HEK293 (cell line): Measurements from ENCODE around the gene IGFBP2.
A peak's percentile ranks its signal among the peaks of the same experiment; 100 is the strongest.

ENCODE experiments used
- CTCF ChIA-PET: fragments of 350-600 bp; formaldehyde crosslinking; extraction: SDS; loops from one replicate; lab custom pipeline; 2021; ENCODE audit warnings: antibody characterized with exemption; lab: Yijun Ruan, JAX
- POLR2A ChIA-PET: fragments of 300-600 bp; formaldehyde crosslinking; extraction: SDS; loops from one replicate; lab custom pipeline; 2020; ENCODE audit warnings: antibody characterized with exemption, inconsistent platforms; lab: Yijun Ruan, JAX
- H3K27ac ChIP-seq: fragments of 200-500 bp; sonication (Bioruptor generic); 2 replicates; pipeline ENCODE4 v1.5.1; 2014; ENCODE audit warnings: low read depth, low read length, control low read depth, inconsistent platforms; ENCODE audit errors: extremely low read depth
- H3K36me3 ChIP-seq, 2 experiments: fragments of 200-500 bp in 1 of 2; sonication (Bioruptor generic) in 1 of 2; 1 replicate in 1 of 2; 2 replicates in 1 of 2; pipeline ENCODE4 v1.5.1; 2014 to 2017; ENCODE audit warnings: inconsistent platforms in 2 of 2, low read length in 2 of 2; ENCODE audit not compliant: control insufficient read depth in 2 of 2, insufficient read depth in 1 of 2
- H3K4me1 ChIP-seq: fragments of 200-500 bp; sonication (Bioruptor generic); 2 replicates; pipeline ENCODE4 v1.5.1; 2014; ENCODE audit warnings: mild to moderate bottlenecking, low read length, inconsistent platforms; ENCODE audit not compliant: control insufficient read depth, insufficient read depth
- H3K4me3 ChIP-seq: 2 replicates; pipeline ENCODE4 v1.5.1; 2011; ENCODE audit warnings: low read depth, mild to moderate bottlenecking, control low read depth, low read length, moderate library complexity
- H3K9me3 ChIP-seq: fragments of 200-500 bp; sonication (Bioruptor generic); 2 replicates; pipeline ENCODE4 v1.5.1; 2014; ENCODE audit warnings: low read depth, low read length, inconsistent platforms; ENCODE audit not compliant: control insufficient read depth, insufficient read depth
- FEZF1 ChIP-seq: fragments of 450-650 bp; formaldehyde crosslinking; IDR thresholded peaks from 2 replicates; pipeline ENCODE4 v1.5.1; 2016; ENCODE audit warnings: missing biosample characterization, missing genetic modification characterization
- OVOL3 ChIP-seq: fragments of 450-650 bp; formaldehyde crosslinking; IDR thresholded peaks from 2 replicates; pipeline ENCODE4 v1.5.1; 2016; ENCODE audit warnings: missing biosample characterization, missing genetic modification characterization
- WT1 ChIP-seq: fragments of 450-650 bp; formaldehyde crosslinking; IDR thresholded peaks from 2 replicates; pipeline ENCODE4 v1.5.1; 2016; ENCODE audit warnings: missing biosample characterization, missing genetic modification characterization
- YY1 ChIP-seq: fragments of 450-650 bp; formaldehyde crosslinking; IDR thresholded peaks from 2 replicates; pipeline ENCODE4 v1.5.1; 2018; ENCODE audit warnings: missing biosample characterization, missing genetic modification characterization
- ZBTB49 ChIP-seq: fragments of 450-650 bp; formaldehyde crosslinking; IDR thresholded peaks from 2 replicates; pipeline ENCODE4 v1.5.1; 2016; ENCODE audit warnings: missing biosample characterization, missing genetic modification characterization, low read depth
- ZNF175 ChIP-seq: fragments of 450-650 bp; formaldehyde crosslinking; IDR thresholded peaks from 2 replicates; pipeline ENCODE4 v1.5.1; 2016; ENCODE audit warnings: missing biosample characterization, missing genetic modification characterization
- ZNF274 ChIP-seq, 2 experiments: fragments of 200-500 bp in 1 of 2; fragments of 450-650 bp in 1 of 2; sonication (Bioruptor generic) in 1 of 2; formaldehyde crosslinking in 1 of 2; IDR thresholded peaks; 2 replicates each; pipeline versions ENCODE4 v1.5.1 to v1.6.1; 2014 to 2016; ENCODE audit warnings: borderline replicate concordance in 1 of 2, inconsistent platforms in 1 of 2, low read length in 1 of 2, missing biosample characterization in 1 of 2, missing genetic modification characterization in 1 of 2
- ZNF366 ChIP-seq: fragments of 450-650 bp; formaldehyde crosslinking; conservative IDR thresholded peaks from 2 replicates; pipeline ENCODE4 v1.5.1; 2016; ENCODE audit warnings: missing biosample characterization, missing genetic modification characterization
- ZNF398 ChIP-seq: fragments of 450-650 bp; formaldehyde crosslinking; IDR thresholded peaks from 2 replicates; pipeline ENCODE4 v1.5.1; 2017; ENCODE audit warnings: missing biosample characterization, missing genetic modification characterization
- ZNF529 ChIP-seq: fragments of 450-650 bp; formaldehyde crosslinking; IDR thresholded peaks from 2 replicates; pipeline ENCODE4 v1.5.1; 2017; ENCODE audit warnings: missing genetic modification characterization, missing biosample characterization; ENCODE audit not compliant: insufficient replicate concordance
- ZNF580 ChIP-seq: fragments of 450-650 bp; formaldehyde crosslinking; IDR thresholded peaks from 2 replicates; pipeline ENCODE4 v1.5.1; 2016; ENCODE audit warnings: missing biosample characterization, missing genetic modification characterization
- ZNF654 ChIP-seq: fragments of 450-650 bp; formaldehyde crosslinking; IDR thresholded peaks from 2 replicates; pipeline ENCODE4 v1.5.1; 2016; ENCODE audit warnings: low read depth, missing biosample characterization, missing genetic modification characterization
- ZNF660 ChIP-seq: fragments of 450-650 bp; IDR thresholded peaks from 2 replicates; pipeline ENCODE4 v1.5.1; 2018; ENCODE audit warnings: missing biosample characterization, mild to moderate bottlenecking, missing genetic modification characterization
- ZNF692 ChIP-seq: fragments of 450-650 bp; formaldehyde crosslinking; IDR thresholded peaks from 2 replicates; pipeline ENCODE4 v1.5.1; 2016; ENCODE audit warnings: missing biosample characterization, missing genetic modification characterization
- ZNF843 ChIP-seq: fragments of 450-650 bp; formaldehyde crosslinking; IDR thresholded peaks from 2 replicates; pipeline ENCODE4 v1.5.1; 2016; ENCODE audit warnings: missing biosample characterization, missing genetic modification characterization
- TF ChIP-seq, protein P1 (sequence below): fragments of 450-650 bp; formaldehyde crosslinking; IDR thresholded peaks from 2 replicates; pipeline ENCODE4 v1.5.1; 2016; ENCODE audit warnings: missing biosample characterization, missing genetic modification characterization
- TF ChIP-seq, protein P2 (sequence below): fragments of 450-650 bp; formaldehyde crosslinking; IDR thresholded peaks from 2 replicates; pipeline ENCODE4 v1.5.1; 2017; ENCODE audit warnings: missing biosample characterization, missing genetic modification characterization
- TF ChIP-seq, protein P3 (sequence below): fragments of 450-650 bp; formaldehyde crosslinking; IDR thresholded peaks from 2 replicates; pipeline ENCODE4 v1.5.1; 2016; ENCODE audit warnings: missing biosample characterization, missing genetic modification characterization
- TF ChIP-seq, protein P4 (sequence below): fragments of 450-650 bp; formaldehyde crosslinking; IDR thresholded peaks from 2 replicates; pipeline ENCODE4 v1.5.1; 2016; ENCODE audit warnings: missing biosample characterization, missing genetic modification characterization

Gene IGFBP2

GRCh38 chr2:216690853-216691741, 57.9 kb downstream of the IGFBP2 start (continued):
- TF ChIP-seq ZNF692 (tag by site-specific recombination), result 0 out of 2 replicates have a peak, but pooled peaks have one; percentile 71
- TF ChIP-seq, all 188 proteins: peak for 9

GRCh38 chr2:216692636-216693413, 59.6 kb downstream of the IGFBP2 start:
- Histone ChIP-seq H3K27ac (peak overlapping the region; percentile 92), H3K36me3 (peaks cover 0 to 9% of the 10 kb centered on the region in 2 experiments; a peak in 1 of 3 replicates), H3K9me3 (no peaks in the 10 kb centered on the region), H3K4me3 (peak overlapping the region; percentile 56), H3K4me1 (peaks cover 36% of the 10 kb centered on the region)
- CTCF ChIA-PET, result interaction anchor here (0.7 to 2.3 kb wide), 4 partner anchors 11 to 455 kb away, joined by 3 to 10 read pairs (median 4); no protein-coding TSS in a partner anchor
- POLR2A ChIA-PET, result interaction anchor here (1.1 to 1.4 kb wide), 3 partner anchors 10 to 1020 kb away, joined by 3 to 4 read pairs (median 3); partner anchors contain the start of gene RPL37A
- TF ChIP-seq, protein P1, sequence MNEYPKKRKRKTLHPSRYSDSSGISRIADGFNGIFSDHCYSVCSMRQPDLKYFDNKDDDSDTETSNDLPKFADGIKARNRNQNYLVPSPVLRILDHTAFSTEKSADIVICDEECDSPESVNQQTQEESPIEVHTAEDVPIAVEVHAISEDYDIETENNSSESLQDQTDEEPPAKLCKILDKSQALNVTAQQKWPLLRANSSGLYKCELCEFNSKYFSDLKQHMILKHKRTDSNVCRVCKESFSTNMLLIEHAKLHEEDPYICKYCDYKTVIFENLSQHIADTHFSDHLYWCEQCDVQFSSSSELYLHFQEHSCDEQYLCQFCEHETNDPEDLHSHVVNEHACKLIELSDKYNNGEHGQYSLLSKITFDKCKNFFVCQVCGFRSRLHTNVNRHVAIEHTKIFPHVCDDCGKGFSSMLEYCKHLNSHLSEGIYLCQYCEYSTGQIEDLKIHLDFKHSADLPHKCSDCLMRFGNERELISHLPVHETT (tag by site-specific recombination), result no peak
- no peak for TF ChIP-seq ZNF366
- TF ChIP-seq ZNF398 (tag by site-specific recombination), result no peak
- no peak for TF ChIP-seq ZBTB49 (tag by site-specific recombination)
- no peak for TF ChIP-seq ZNF660
- TF ChIP-seq OVOL3 (tag by site-specific recombination), result peak; percentile 19; the same call in 1 of the 2 replicates
- TF ChIP-seq, protein P2, sequence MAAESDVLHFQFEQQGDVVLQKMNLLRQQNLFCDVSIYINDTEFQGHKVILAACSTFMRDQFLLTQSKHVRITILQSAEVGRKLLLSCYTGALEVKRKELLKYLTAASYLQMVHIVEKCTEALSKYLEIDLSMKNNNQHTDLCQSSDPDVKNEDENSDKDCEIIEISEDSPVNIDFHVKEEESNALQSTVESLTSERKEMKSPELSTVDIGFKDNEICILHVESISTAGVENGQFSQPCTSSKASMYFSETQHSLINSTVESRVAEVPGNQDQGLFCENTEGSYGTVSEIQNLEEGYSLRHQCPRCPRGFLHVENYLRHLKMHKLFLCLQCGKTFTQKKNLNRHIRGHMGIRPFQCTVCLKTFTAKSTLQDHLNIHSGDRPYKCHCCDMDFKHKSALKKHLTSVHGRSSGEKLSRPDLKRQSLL, result no peak
- TF ChIP-seq YY1, result no peak
- no peak for TF ChIP-seq ZNF175 (tag by site-specific recombination)
- TF ChIP-seq ZNF843 (tag by site-specific recombination), result no peak
- no peak for TF ChIP-seq ZNF274 (IDR thresholded peaks at IDR 0.05; ENCODE audit: low read length)
- no peak for TF ChIP-seq ZNF274 (tag by site-specific recombination; IDR thresholded peaks at IDR 0.05; ENCODE audit: borderline replicate concordance)
- TF ChIP-seq WT1 (tag by site-specific recombination), result no peak
- TF ChIP-seq, protein P3, sequence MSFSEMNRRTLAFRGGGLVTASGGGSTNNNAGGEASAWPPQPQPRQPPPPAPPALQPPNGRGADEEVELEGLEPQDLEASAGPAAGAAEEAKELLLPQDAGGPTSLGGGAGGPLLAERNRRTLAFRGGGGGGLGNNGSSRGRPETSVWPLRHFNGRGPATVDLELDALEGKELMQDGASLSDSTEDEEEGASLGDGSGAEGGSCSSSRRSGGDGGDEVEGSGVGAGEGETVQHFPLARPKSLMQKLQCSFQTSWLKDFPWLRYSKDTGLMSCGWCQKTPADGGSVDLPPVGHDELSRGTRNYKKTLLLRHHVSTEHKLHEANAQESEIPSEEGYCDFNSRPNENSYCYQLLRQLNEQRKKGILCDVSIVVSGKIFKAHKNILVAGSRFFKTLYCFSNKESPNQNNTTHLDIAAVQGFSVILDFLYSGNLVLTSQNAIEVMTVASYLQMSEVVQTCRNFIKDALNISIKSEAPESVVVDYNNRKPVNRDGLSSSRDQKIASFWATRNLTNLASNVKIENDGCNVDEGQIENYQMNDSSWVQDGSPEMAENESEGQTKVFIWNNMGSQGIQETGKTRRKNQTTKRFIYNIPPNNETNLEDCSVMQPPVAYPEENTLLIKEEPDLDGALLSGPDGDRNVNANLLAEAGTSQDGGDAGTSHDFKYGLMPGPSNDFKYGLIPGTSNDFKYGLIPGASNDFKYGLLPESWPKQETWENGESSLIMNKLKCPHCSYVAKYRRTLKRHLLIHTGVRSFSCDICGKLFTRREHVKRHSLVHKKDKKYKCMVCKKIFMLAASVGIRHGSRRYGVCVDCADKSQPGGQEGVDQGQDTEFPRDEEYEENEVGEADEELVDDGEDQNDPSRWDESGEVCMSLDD (tag by site-specific recombination), result no peak
- no peak for TF ChIP-seq ZNF529 (tag by site-specific recombination)
- TF ChIP-seq ZNF580 (tag by site-specific recombination), result no peak
- TF ChIP-seq ZNF654 (tag by site-specific recombination), result no peak
- no peak for TF ChIP-seq FEZF1
- TF ChIP-seq, protein P4, sequence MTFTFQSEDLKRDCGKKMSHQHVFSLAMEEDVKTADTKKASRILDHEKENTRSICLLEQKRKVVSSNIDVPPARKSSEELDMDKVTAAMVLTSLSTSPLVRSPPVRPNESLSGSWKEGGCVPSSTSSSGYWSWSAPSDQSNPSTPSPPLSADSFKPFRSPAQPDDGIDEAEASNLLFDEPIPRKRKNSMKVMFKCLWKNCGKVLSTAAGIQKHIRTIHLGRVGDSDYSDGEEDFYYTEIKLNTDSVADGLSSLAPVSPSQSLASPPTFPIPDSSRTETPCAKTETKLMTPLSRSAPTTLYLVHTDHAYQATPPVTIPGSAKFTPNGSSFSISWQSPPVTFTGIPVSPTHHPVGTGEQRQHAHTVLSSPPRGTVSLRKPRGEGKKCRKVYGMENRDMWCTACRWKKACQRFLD (tag by site-specific recombination), result no peak
